ENCODE data around the gene MTCL1. TPM values are rescaled to one million over a fixed set of nuclear protein-coding genes. Genes with fewer than 3 reads are reported as not detected.

Gene MTCL1
- total RNA-seq, 1 donor from 2014 or later: 50.5 TPM

- no peak for DNase-seq (ENCODE audit: low read depth)
- no peak overlapping the region for H3K4me3 ChIP-seq (ENCODE audit: low read depth, low read length)
- no peak for TF ChIP-seq CTCF (IDR thresholded peaks at IDR 0.05; ENCODE audit: insufficient read depth, low read length, poor library complexity, severe bottlenecking)
- H3K27me3 ChIP-seq (ENCODE audit: control insufficient read depth, insufficient read depth, low read length): no peaks in the 10 kb centered on the region
- peaks cover 1% of the 10 kb centered on the region for H3K36me3 ChIP-seq (ENCODE audit: control insufficient read depth, insufficient read depth, low read length)
These were observed 104.2 kb downstream of the MTCL1 start for GRCh38 chr18:8809514-8809913.

GRCh38 chr18:8810157-8810556, 104.8 kb downstream of the MTCL1 start:
- no peak for DNase-seq (ENCODE audit: low read depth)
- TF ChIP-seq CTCF (IDR thresholded peaks at IDR 0.05; ENCODE audit: insufficient read depth, low read length, poor library complexity, severe bottlenecking): no peak
- H3K27me3 ChIP-seq (ENCODE audit: control insufficient read depth, insufficient read depth, low read length): no peaks in the 10 kb centered on the region
- H3K36me3 ChIP-seq (ENCODE audit: control insufficient read depth, insufficient read depth, low read length): peaks cover 1% of the 10 kb centered on the region
- H3K4me3 ChIP-seq (ENCODE audit: low read depth, low read length): no peak overlapping the region

GRCh38 chr18:8811115-8811514, 105.8 kb downstream of the MTCL1 start:
- Histone ChIP-seq H3K36me3 (ENCODE audit: control insufficient read depth, insufficient read depth, low read length) (peaks cover 1% of the 10 kb centered on the region), H3K4me3 (ENCODE audit: low read depth, low read length) (no peak overlapping the region), H3K27me3 (ENCODE audit: control insufficient read depth, insufficient read depth, low read length) (no peaks in the 10 kb centered on the region)
- DNase-seq (ENCODE audit: low read depth): no peak
- TF ChIP-seq CTCF (IDR thresholded peaks at IDR 0.05; ENCODE audit: insufficient read depth, low read length, poor library complexity, severe bottlenecking): no peak

- Histone ChIP-seq H3K27me3 (ENCODE audit: control insufficient read depth, insufficient read depth, low read length) (no peaks in the 10 kb centered on the region), H3K36me3 (ENCODE audit: control insufficient read depth, insufficient read depth, low read length) (peaks cover 1% of the 10 kb centered on the region), H3K4me3 (ENCODE audit: low read depth, low read length) (no peak overlapping the region)
- no peak for DNase-seq (ENCODE audit: low read depth)
- no peak for TF ChIP-seq CTCF (IDR thresholded peaks at IDR 0.05; ENCODE audit: insufficient read depth, low read length, poor library complexity, severe bottlenecking)
These were observed 107.3 kb downstream of the MTCL1 start for GRCh38 chr18:8812631-8813030.

GRCh38 chr18:8813611-8814010, 108.3 kb downstream of the MTCL1 start:
- no peak for DNase-seq (ENCODE audit: low read depth)
- Histone ChIP-seq H3K27me3 (ENCODE audit: control insufficient read depth, insufficient read depth, low read length) (no peaks in the 10 kb centered on the region), H3K4me3 (ENCODE audit: low read depth, low read length) (no peak overlapping the region), H3K36me3 (ENCODE audit: control insufficient read depth, insufficient read depth, low read length) (peaks cover 1% of the 10 kb centered on the region)
- TF ChIP-seq CTCF (IDR thresholded peaks at IDR 0.05; ENCODE audit: insufficient read depth, low read length, poor library complexity, severe bottlenecking): no peak

- Histone ChIP-seq H3K36me3 (ENCODE audit: control insufficient read depth, insufficient read depth, low read length) (peaks cover 1% of the 10 kb centered on the region), H3K27me3 (ENCODE audit: control insufficient read depth, insufficient read depth, low read length) (no peaks in the 10 kb centered on the region), H3K4me3 (ENCODE audit: low read depth, low read length) (no peak overlapping the region)
- no peak for TF ChIP-seq CTCF (IDR thresholded peaks at IDR 0.05; ENCODE audit: insufficient read depth, low read length, poor library complexity, severe bottlenecking)
- DNase-seq (ENCODE audit: low read depth): peak; percentile 38
These were observed 108.8 kb downstream of the MTCL1 start for GRCh38 chr18:8814206-8814605.
